HUES48 (cell line): ENCODE results near the gene STMN1.

ENCODE experiments used
- H3K27ac ChIP-seq: one replicate; pipeline ENCODE4 v1.7.0; 2013; ENCODE audit warnings: low read depth, low read length, inconsistent platforms
- H3K27me3 ChIP-seq: 2 replicates; pipeline ENCODE4 v1.6.1; 2013; ENCODE audit warnings: mild to moderate bottlenecking, low read length; ENCODE audit not compliant: control insufficient read depth, insufficient read depth
- H3K36me3 ChIP-seq: 2 replicates; pipeline ENCODE4 v1.6.1; 2013; ENCODE audit warnings: low read length; ENCODE audit not compliant: control insufficient read depth, insufficient read depth
- H3K4me1 ChIP-seq: 2 replicates; pipeline ENCODE4 v1.6.1; 2013; ENCODE audit warnings: mild to moderate bottlenecking, low read length; ENCODE audit not compliant: control insufficient read depth, insufficient read depth
- H3K4me3 ChIP-seq: 2 replicates; pipeline ENCODE4 v1.5.1; 2013; ENCODE audit warnings: mild to moderate bottlenecking, low read depth, low read length
- H3K9ac ChIP-seq: 2 replicates; pipeline ENCODE4 v1.6.1; 2013; ENCODE audit warnings: mild to moderate bottlenecking, low read depth, low read length, moderate library complexity
- H3K9me3 ChIP-seq: 2 replicates; pipeline ENCODE4 v1.6.1; 2013; ENCODE audit warnings: low read length; ENCODE audit not compliant: control insufficient read depth, insufficient read depth

Gene STMN1

DNA sequence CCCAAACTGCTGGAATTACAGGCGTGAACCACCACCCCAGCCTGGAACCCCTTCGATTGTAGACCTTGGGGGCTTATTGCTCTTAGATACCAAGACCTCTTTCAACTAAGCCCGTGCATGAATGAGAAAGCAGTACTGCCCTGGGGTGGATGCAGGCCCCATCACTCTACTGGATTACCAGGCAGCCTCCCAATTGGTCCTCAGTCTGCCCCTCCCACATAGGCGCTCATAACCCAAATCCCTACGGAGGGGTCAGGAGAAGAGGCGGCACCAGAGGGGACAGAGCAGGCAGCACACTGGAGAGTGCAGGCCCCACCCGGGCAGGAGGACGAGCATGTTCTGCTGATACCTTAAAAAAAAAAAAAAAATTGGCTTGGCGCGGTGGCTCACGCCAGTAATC is 12.4 kb upstream of the STMN1 start:
- H3K4me1 ChIP-seq, result peaks cover 13% of the 10 kb centered on the region

GRCh38 chr1:25917996-25918395 is 11.8 kb upstream of the STMN1 start:
- Histone ChIP-seq H3K36me3 (no peaks in the 10 kb centered on the region), H3K27ac (no peak overlapping the region), H3K9me3 (no peaks in the 10 kb centered on the region), H3K4me3 (no peak overlapping the region), H3K9ac (no peak overlapping the region), H3K4me1 (peaks cover 9% of the 10 kb centered on the region), H3K27me3 (peaks cover 7% of the 10 kb centered on the region; the same call in 1 of the 2 replicates)

More for the DNA sequence above, 12.4 kb upstream of the STMN1 start:
- Histone ChIP-seq H3K9ac (no peak overlapping the region), H3K9me3 (no peaks in the 10 kb centered on the region), H3K27me3 (peaks cover 7% of the 10 kb centered on the region; the same call in 1 of the 2 replicates), H3K27ac (no peak overlapping the region), H3K4me3 (no peak overlapping the region), H3K36me3 (no peaks in the 10 kb centered on the region)

DNA sequence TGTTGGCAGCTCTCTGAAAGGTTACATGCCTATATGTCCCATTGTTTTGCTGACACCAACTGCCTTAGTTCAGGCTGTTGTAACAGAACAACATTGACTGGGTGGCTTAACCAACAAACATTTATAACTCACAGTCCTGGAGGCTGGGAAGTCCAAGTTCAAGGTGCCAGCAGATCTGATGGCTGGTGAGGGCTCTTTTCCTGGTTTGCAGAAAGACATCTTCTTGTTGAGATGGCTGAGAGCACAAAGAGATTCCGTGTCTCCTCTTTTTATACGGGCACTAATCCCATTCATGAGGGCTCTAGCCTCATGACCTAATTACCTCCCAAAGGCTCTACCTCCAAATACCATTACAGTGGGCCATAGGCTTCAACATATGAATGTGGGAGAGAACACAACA is 10.2 kb upstream of the STMN1 start:
- no peaks in the 10 kb centered on the region for H3K27me3 ChIP-seq
- no peaks in the 10 kb centered on the region for H3K36me3 ChIP-seq
- no peak overlapping the region for H3K27ac ChIP-seq
- no peak overlapping the region for H3K9ac ChIP-seq
- H3K4me3 ChIP-seq, result no peak overlapping the region
- no peaks in the 10 kb centered on the region for H3K9me3 ChIP-seq
- no peaks in the 10 kb centered on the region for H3K4me1 ChIP-seq

DNA sequence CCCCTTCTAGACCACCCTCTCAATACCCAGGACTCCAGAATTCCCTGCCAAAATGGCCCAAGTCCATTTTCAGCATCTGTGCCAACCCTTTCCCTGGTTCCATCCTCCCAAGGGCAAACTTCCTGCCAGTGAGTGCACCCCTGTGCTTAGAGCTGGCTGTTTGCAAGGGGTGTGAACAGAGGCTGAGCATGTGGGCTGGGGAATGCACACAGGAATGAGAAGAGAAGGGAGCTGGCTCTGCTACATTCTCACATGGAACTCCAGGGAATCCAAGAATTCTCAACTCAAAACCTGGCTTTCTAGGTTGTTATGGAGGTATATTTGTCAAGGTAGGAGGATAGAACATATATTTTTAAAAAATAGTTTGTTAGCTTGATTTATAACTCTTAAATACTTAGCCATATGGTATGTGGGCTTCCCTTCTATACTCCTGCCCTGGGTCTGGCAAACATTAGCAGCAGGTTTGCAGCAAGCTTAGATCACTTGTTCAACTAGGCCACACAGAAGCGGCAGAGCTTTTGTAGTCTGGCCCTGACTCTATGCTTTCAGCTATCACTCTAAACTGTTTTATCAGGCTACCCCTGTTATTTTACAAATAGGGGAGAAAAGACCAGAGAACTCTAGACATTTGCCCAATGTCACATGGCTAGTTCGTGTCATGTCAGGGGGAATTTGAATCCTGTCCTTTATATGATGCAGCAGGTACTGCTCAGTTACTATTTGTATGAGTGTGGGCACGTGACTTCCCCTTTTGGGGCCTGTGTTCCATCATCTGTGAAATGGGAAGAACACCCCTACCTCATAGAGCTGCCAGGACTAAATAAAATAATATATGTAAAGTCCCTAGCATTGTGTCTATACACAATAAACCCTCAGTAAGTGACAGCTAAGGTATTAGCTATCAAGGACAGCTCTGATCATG is 8.1 kb upstream of the STMN1 start:
- Histone ChIP-seq H3K9me3 (no peaks in the 10 kb centered on the region), H3K27ac (no peak overlapping the region), H3K36me3 (no peaks in the 10 kb centered on the region), H3K27me3 (no peaks in the 10 kb centered on the region), H3K4me1 (no peaks in the 10 kb centered on the region), H3K9ac (no peak overlapping the region), H3K4me3 (no peak overlapping the region)

DNA sequence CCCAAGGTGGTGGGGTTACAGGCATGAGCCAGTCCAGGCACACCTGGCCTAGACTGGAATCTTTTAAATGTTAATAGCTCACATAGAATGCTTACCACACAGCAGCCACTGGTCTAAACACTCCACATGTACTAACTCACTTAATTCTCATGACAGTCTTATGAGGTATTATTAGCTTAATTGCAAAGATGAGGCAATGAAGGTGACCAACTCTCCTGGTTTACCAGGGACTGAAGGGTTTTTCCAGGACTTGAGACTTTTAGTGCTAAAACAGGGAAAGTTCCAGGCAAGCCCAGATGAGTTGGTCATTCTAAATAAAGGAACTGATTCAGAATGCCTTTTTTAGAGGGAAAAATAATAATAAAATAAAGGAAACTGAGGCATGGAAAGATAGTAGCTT is 7.0 kb upstream of the STMN1 start:
- Histone ChIP-seq H3K36me3 (no peaks in the 10 kb centered on the region), H3K4me1 (no peaks in the 10 kb centered on the region), H3K9me3 (no peaks in the 10 kb centered on the region), H3K27me3 (no peaks in the 10 kb centered on the region), H3K27ac (no peak overlapping the region), H3K9ac (no peak overlapping the region), H3K4me3 (no peak overlapping the region)

DNA sequence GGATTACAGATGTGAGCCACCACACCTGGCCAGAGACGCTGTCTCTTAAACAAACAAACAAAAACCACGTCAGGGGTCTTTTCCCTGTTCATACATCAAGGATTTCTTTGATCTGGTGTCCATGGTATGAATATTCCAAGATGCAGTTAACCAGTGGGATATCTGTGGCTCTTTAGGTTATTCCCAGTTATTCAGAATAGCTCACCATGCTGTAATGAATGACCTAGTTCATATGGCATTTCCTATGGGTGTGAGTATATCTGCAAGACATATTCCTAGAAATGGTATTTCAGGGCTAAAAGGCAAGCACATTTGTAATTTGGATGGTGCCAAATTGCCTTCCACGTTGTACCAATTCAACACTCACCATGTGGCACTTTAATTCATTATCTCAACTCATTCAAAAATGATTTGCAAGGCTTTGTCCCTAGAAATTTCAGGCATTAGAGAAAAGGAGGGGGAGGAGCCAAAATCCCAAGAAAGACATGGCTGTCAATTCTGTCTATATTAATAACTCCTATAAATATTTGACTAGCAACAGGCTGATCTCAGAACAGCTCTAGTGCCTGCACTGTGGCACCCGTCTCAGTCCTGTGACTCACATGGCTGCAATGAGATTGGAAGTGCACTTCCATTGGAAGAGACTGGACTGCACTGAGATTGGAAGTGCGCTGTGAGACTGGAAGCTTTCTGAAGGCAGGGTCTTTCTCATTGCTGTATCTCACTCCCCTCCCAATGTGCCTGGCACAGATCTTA is 6.0 kb upstream of the STMN1 start:
- no peak overlapping the region for H3K27ac ChIP-seq

DNA sequence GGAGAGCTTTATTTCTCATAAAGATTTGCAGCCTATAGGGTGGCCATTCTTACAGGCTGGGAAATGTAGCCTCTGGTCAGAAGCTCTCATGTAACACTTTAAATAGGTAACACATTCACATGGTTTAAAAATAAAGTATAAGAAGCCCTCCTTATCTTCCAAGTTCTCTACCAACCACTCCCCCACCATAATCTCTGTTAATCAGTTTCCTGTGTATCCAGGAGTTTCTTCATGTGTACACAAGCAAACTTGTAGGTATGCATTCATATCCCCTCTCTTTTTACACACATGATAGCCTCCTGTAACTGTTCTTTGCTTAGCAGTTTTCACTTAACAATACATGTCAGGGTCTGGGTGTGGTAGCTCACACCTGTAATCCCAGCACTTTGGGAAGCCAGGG is 4.9 kb upstream of the STMN1 start:
- Histone ChIP-seq H3K36me3 (no peaks in the 10 kb centered on the region), H3K27me3 (no peaks in the 10 kb centered on the region), H3K9ac (no peak overlapping the region), H3K27ac (no peak overlapping the region), H3K4me1 (peaks cover 14% of the 10 kb centered on the region), H3K4me3 (no peak overlapping the region), H3K9me3 (no peaks in the 10 kb centered on the region)

More for the DNA sequence above, 6.0 kb upstream of the STMN1 start:
- no peak overlapping the region for H3K4me3 ChIP-seq
- H3K36me3 ChIP-seq, result no peaks in the 10 kb centered on the region
- H3K9me3 ChIP-seq, result no peaks in the 10 kb centered on the region
- no peak overlapping the region for H3K9ac ChIP-seq
- H3K27me3 ChIP-seq, result no peaks in the 10 kb centered on the region
- H3K4me1 ChIP-seq, result peaks cover 6% of the 10 kb centered on the region; the same call in 1 of the 2 replicates

- no peaks in the 10 kb centered on the region for H3K9me3 ChIP-seq
- H3K4me3 ChIP-seq, result no peak overlapping the region
- no peak overlapping the region for H3K27ac ChIP-seq
- H3K27me3 ChIP-seq, result no peaks in the 10 kb centered on the region
- H3K36me3 ChIP-seq, result peaks cover 5% of the 10 kb centered on the region
- peaks cover 20% of the 10 kb centered on the region for H3K4me1 ChIP-seq
- H3K9ac ChIP-seq, result no peak overlapping the region
Measured at GRCh38 chr1:25909040-25909439, 2.8 kb upstream of the STMN1 start.

DNA sequence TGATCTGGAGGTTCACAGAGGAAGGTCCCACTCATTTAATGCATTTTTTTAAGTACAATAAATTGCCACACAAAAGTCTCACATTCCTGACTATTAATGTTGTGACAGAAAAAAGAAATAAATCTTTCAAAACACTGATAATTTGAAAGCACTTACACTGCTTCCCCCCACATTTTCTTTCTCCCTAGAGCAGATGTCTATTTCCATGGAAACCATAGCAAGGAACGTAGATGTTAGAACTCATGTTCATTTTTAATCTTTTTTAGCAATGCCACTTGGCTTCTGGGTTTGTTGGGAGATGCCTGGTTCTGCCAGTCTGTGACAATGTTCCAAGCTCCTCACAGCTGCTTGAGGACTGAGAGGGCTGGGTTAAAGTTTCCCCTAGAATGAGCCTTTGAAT is 1.9 kb upstream of the STMN1 start:
- Histone ChIP-seq H3K27ac (no peak overlapping the region), H3K9ac (no peak overlapping the region), H3K4me3 (no peak overlapping the region), H3K9me3 (no peaks in the 10 kb centered on the region), H3K4me1 (peaks cover 23% of the 10 kb centered on the region), H3K36me3 (peaks cover 14% of the 10 kb centered on the region), H3K27me3 (no peaks in the 10 kb centered on the region)

GRCh38 chr1:25907601-25908000 is 1.4 kb upstream of the STMN1 start:
- Histone ChIP-seq H3K36me3 (peaks cover 20% of the 10 kb centered on the region), H3K9ac (no peak overlapping the region), H3K4me1 (peaks cover 23% of the 10 kb centered on the region), H3K9me3 (no peaks in the 10 kb centered on the region), H3K27me3 (no peaks in the 10 kb centered on the region), H3K4me3 (no peak overlapping the region), H3K27ac (no peak overlapping the region)
